ENCODE data around the gene TSHZ1.

DNA sequence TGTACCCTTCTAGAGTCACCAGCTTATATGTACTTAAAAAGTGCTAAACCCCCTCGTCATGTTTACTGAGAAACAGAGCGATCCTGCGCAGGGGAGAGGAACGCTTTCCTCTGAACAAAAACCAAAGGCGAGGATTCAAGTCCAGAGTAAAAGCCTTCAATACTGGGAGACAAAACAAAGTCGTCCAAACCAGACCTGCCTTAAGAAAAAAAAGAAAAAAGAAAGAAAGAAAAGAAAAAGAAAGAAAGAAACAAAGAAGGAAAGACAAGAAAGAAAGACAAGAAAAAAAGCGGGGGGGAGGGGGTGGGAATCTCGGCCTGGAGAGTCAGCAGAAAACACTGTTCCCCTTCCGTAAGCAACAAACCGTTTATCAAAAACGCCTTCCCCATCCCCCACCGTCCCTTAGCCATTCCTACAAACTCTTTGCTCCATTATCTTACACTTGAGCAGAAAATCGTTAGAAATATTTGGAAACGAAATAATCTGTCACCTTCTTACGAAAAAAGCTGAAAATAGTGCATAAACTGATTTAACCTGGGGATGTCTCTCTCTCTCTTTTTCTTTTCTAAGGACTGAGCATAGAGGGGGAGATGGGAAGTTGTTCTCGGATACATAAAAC is 5.0 kb upstream of the TSHZ1 start:
- TF ChIP-seq, protein P1, sequence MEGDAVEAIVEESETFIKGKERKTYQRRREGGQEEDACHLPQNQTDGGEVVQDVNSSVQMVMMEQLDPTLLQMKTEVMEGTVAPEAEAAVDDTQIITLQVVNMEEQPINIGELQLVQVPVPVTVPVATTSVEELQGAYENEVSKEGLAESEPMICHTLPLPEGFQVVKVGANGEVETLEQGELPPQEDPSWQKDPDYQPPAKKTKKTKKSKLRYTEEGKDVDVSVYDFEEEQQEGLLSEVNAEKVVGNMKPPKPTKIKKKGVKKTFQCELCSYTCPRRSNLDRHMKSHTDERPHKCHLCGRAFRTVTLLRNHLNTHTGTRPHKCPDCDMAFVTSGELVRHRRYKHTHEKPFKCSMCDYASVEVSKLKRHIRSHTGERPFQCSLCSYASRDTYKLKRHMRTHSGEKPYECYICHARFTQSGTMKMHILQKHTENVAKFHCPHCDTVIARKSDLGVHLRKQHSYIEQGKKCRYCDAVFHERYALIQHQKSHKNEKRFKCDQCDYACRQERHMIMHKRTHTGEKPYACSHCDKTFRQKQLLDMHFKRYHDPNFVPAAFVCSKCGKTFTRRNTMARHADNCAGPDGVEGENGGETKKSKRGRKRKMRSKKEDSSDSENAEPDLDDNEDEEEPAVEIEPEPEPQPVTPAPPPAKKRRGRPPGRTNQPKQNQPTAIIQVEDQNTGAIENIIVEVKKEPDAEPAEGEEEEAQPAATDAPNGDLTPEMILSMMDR (IDR thresholded peaks at IDR 0.05; ENCODE audit: poor library complexity, severe bottlenecking) = no peak
- TF ChIP-seq EZH2 (IDR thresholded peaks at IDR 0.05; ENCODE audit: borderline replicate concordance, insufficient read depth, low read length, poor library complexity, severe bottlenecking) (no peak), SMC3 (conservative IDR thresholded peaks at IDR 0.05; ENCODE audit: poor library complexity) (no peak), EP300 (conservative IDR thresholded peaks at IDR 0.05; ENCODE audit: poor library complexity, severe bottlenecking) (no peak), MXI1 (conservative IDR thresholded peaks at IDR 0.05; ENCODE audit: poor library complexity, severe bottlenecking) (no peak), TAF1 (IDR thresholded peaks at IDR 0.05; ENCODE audit: low read depth) (no peak), POLR2AphosphoS5 (IDR thresholded peaks at IDR 0.05) (peak; percentile 90)

All from neural cell (in vitro differentiated cells).